Endodermal cell (in vitro differentiated cells): ENCODE data around the gene ALDH1L1. TPM values are rescaled to one million over a fixed set of nuclear protein-coding genes. Genes with fewer than 3 reads are reported as not detected.
A peak's percentile ranks its signal among the peaks of the same experiment; 100 is the strongest.

Experiments
- DNase-seq: peaks from one replicate; pipeline ENCODE4 v3.0.0-alpha.2; 2017
- H3K27ac ChIP-seq: 2 replicates; pipeline ENCODE4 v1.5.1; 2013; ENCODE audit warnings: mild to moderate bottlenecking, low read depth, low read length, moderate library complexity
- H3K27me3 ChIP-seq: 2 replicates; pipeline ENCODE4 v1.6.1; 2013; ENCODE audit warnings: mild to moderate bottlenecking, low read length, moderate library complexity; ENCODE audit not compliant: insufficient read depth, control insufficient read depth, poor library complexity, severe bottlenecking
- H3K36me3 ChIP-seq: 2 replicates; pipeline ENCODE4 v1.7.0; 2013; ENCODE audit warnings: mild to moderate bottlenecking, low read length, moderate library complexity; ENCODE audit not compliant: control insufficient read depth, insufficient read depth
- H3K4me1 ChIP-seq: one replicate; pipeline ENCODE4 v1.7.0; 2013; ENCODE audit warnings: low read length; ENCODE audit not compliant: control insufficient read depth, insufficient read depth
- H3K4me3 ChIP-seq: 2 replicates; pipeline ENCODE4 v1.5.1; 2013; ENCODE audit warnings: mild to moderate bottlenecking, low read length, moderate library complexity
- H3K9ac ChIP-seq: 2 replicates; pipeline ENCODE4 v1.6.1; 2013; ENCODE audit warnings: mild to moderate bottlenecking, low read length, moderate library complexity; ENCODE audit not compliant: poor library complexity, severe bottlenecking; ENCODE audit errors: extremely low read depth
- H3K9me3 ChIP-seq: 2 replicates; pipeline ENCODE4 v1.6.1; 2013; ENCODE audit warnings: mild to moderate bottlenecking, low read length, moderate library complexity; ENCODE audit not compliant: control insufficient read depth
- H3K27ac Mint-ChIP-seq: 2 replicates; pipeline ENCODE4 v1.8.0; 2020; ENCODE audit warnings: mixed read lengths
- H3K27me3 Mint-ChIP-seq: 2 replicates; pipeline ENCODE4 v1.8.0; 2021; ENCODE audit warnings: mild to moderate bottlenecking, mixed read lengths; ENCODE audit not compliant: insufficient read depth
- H3K36me3 Mint-ChIP-seq: 2 replicates; pipeline ENCODE4 v1.8.0; 2020; ENCODE audit warnings: low read depth, mixed read lengths
- H3K4me1 Mint-ChIP-seq: 2 replicates; pipeline ENCODE4 v1.8.0; 2020; ENCODE audit warnings: mixed read lengths
- H3K4me3 Mint-ChIP-seq: 2 replicates; pipeline ENCODE4 v1.8.0; 2020; ENCODE audit warnings: mild to moderate bottlenecking, moderate library complexity, mixed read lengths
- H3K9me3 Mint-ChIP-seq: 2 replicates; pipeline ENCODE4 v1.8.0; 2020; ENCODE audit warnings: mild to moderate bottlenecking, mixed read lengths
- WGBS, 2 experiments: methylation state at CpG; one replicate each; pipeline versions ENCODE4 v1.1.5 to v1.1.7; 2013; ENCODE audit warnings: missing lambda C conversion rate in 2 of 2, mixed read lengths in 1 of 2; ENCODE audit not compliant: insufficient coverage in 1 of 2, insufficient read length in 1 of 2; 5-methylcytosine and 5-hydroxymethylcytosine counted together
- total RNA-seq, 2 donors: library from RNA; stranded (reverse); fragmentation: NEBNext Ultra II Directional in 1 of 2; extraction: Animal tissue kit (Norgen Biotek cat#: 25700) in 1 of 2; gene quantifications; 2 replicates in 1 of 2; 3 replicates in 1 of 2; pipeline ENCODE4 v1.2.1, GENCODE V29; 2021
- TF ChIP-seq, protein P1 (sequence below): fragments of 200-600 bp; sonication (generic); conservative IDR thresholded peaks from 2 replicates; pipeline ENCODE4 v1.5.0; 2021; ENCODE audit warnings: antibody characterized with exemption, mild to moderate bottlenecking

ALDH1L1 gene
- total RNA-seq, 2 donors from 2014 or later: 1.0 to 1.6 TPM

DNA sequence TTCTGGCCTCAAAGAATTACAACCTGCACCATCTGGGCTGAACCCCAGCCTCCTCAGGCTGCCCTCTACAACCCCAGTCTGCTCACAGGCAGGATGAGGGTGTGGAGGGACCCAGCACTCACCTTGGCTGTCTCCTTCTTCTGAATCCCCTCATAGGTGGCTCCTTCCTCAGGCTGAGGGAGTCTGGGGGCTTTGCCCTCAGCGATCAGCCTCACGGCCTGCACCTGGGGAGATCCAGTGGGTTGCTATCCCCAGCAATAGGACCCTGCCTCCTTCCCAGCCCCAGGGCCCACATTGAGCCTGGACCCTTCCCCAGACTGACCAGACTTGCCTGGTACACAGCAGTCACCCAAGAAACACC is 25.1 kb downstream of the ALDH1L1 start:
- Histone ChIP-seq H3K4me3 (no peak overlapping the region), H3K36me3 (no peaks in the 10 kb centered on the region), H3K9me3 (no peaks in the 10 kb centered on the region), H3K27ac (no peak overlapping the region), H3K27me3 (no peaks in the 10 kb centered on the region), H3K9ac (no peak overlapping the region), H3K4me1 (no peaks in the 10 kb centered on the region)
- H3K36me3 Mint-ChIP-seq: no peaks in the 10 kb centered on the region
- no peaks in the 10 kb centered on the region for H3K4me1 Mint-ChIP-seq
- H3K27me3 Mint-ChIP-seq: no peaks in the 10 kb centered on the region
- 83 to 100% methylated on average over 1 to 2 of the region's 2 CpGs for WGBS, 2 experiments
- TF ChIP-seq, protein P1, sequence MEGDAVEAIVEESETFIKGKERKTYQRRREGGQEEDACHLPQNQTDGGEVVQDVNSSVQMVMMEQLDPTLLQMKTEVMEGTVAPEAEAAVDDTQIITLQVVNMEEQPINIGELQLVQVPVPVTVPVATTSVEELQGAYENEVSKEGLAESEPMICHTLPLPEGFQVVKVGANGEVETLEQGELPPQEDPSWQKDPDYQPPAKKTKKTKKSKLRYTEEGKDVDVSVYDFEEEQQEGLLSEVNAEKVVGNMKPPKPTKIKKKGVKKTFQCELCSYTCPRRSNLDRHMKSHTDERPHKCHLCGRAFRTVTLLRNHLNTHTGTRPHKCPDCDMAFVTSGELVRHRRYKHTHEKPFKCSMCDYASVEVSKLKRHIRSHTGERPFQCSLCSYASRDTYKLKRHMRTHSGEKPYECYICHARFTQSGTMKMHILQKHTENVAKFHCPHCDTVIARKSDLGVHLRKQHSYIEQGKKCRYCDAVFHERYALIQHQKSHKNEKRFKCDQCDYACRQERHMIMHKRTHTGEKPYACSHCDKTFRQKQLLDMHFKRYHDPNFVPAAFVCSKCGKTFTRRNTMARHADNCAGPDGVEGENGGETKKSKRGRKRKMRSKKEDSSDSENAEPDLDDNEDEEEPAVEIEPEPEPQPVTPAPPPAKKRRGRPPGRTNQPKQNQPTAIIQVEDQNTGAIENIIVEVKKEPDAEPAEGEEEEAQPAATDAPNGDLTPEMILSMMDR: no peak
- DNase-seq: no peak
- H3K9me3 Mint-ChIP-seq: peaks cover 3% of the 10 kb centered on the region
- no peak overlapping the region for H3K4me3 Mint-ChIP-seq
- no peak overlapping the region for H3K27ac Mint-ChIP-seq

DNA sequence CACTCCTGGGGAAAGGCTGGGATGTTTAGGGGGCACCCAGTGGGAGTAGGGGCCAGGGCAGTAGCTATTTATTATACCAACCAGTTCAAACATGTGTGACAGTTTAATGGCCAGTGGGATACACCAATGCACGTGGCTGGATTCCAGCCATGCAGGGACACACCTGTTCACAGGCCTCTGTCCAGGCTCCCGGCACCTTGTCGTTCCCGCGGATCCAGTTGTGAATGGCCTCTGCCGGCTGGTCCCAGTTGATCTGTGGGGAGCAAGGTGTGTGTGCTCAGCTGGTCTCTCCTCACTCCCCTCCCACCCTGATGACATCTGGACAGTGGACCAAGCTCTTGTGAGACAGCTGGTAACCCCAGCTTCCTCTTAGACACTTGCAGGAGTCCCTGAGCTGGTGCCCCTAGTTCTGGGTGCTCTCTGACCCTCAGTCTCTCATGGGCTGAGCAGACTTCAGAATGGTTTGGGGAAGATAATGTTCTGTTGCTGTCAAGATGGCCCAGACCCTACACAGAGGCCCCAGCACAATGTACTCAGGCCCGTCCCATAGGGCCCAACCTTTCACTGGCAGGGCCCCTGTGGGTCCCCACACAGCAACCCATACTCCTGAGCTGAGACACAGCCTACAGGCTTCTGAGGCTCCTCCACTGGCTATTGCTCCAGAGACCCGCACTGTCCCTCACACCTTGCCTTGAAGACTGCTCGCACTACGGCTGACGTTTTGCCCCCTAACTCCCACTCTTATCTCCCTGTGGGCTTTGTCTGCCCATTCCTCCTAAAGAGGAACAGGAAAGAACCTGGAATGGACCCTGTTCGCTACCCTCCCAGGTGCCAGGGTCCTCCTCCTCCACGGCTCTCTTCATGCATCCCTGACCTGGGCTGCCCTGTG is 25.8 kb downstream of the ALDH1L1 start:
- no peaks in the 10 kb centered on the region for H3K4me1 Mint-ChIP-seq
- H3K27ac Mint-ChIP-seq: no peak overlapping the region
- H3K4me3 Mint-ChIP-seq: no peak overlapping the region

DNA sequence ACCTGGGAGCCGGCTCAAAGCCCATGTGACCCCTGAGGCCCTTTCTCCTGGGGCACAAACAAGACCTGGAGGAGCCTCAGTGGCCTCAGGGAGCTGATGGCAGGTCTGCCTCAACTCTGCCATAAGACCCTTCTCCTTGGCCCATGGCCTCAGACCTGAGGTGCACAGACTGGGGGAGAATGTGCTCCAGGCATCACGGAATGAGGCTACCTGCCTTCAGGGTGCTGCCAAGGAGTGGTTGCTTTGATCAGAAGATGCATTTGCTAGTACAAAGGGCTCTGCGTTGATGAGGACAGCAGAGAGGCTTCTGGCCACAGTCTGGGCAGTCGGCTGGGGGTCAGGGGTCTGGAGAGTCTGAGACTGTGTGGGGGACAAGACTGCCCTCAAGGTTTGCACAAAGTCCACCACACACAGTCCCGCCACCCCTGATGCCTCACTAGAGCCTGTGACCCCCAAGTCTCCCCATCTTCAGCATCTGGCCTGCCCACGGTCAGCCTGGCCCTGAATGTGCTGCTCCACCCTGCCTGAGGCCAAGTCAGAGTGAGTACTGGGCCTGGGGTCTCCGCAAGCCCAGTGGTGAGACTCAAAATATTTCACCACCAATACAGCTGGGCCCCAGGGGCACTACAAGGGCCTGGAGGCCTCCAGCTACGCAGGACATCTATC is 26.6 kb downstream of the ALDH1L1 start:
- H3K36me3 ChIP-seq: no peaks in the 10 kb centered on the region
- H3K9me3 Mint-ChIP-seq: peaks cover 3% of the 10 kb centered on the region
- DNase-seq: peak; percentile 23
- no peak overlapping the region for H3K27ac ChIP-seq
- no peaks in the 10 kb centered on the region for H3K36me3 Mint-ChIP-seq
- no peak overlapping the region for H3K4me3 ChIP-seq
- TF ChIP-seq, protein P1: no peak
- H3K4me1 ChIP-seq: no peaks in the 10 kb centered on the region
- no peaks in the 10 kb centered on the region for H3K27me3 Mint-ChIP-seq
- H3K4me1 Mint-ChIP-seq: no peaks in the 10 kb centered on the region
- H3K27me3 ChIP-seq: no peaks in the 10 kb centered on the region
- no peaks in the 10 kb centered on the region for H3K9me3 ChIP-seq
- no peak overlapping the region for H3K9ac ChIP-seq
- 89 to 93% methylated on average over 3 to 8 of the region's 8 CpGs for WGBS, 2 experiments
- no peak overlapping the region for H3K4me3 Mint-ChIP-seq
- H3K27ac Mint-ChIP-seq: no peak overlapping the region

More for the DNA sequence above, 25.8 kb downstream of the ALDH1L1 start:
- Histone ChIP-seq H3K9me3 (no peaks in the 10 kb centered on the region), H3K4me3 (no peak overlapping the region), H3K36me3 (no peaks in the 10 kb centered on the region), H3K27me3 (no peaks in the 10 kb centered on the region), H3K9ac (no peak overlapping the region), H3K27ac (no peak overlapping the region), H3K4me1 (no peaks in the 10 kb centered on the region)
- WGBS, 2 experiments: 90 to 92% methylated on average over 6 to 13 of the region's 13 CpGs
- TF ChIP-seq, protein P1: no peak
- Mint-ChIP-seq H3K9me3 (peaks cover 3% of the 10 kb centered on the region), H3K27me3 (no peaks in the 10 kb centered on the region), H3K36me3 (no peaks in the 10 kb centered on the region)
- DNase-seq: no peak
